NCI-H748 (cell line): Measurements from ENCODE around the gene STRAP.

ENCODE experiments used
- DNase-seq: peaks from one replicate; lab custom pipeline; 2025; ENCODE audit not compliant: unreplicated experiment; lab: John Stamatoyannopoulos, UW

The STRAP gene

DNA sequence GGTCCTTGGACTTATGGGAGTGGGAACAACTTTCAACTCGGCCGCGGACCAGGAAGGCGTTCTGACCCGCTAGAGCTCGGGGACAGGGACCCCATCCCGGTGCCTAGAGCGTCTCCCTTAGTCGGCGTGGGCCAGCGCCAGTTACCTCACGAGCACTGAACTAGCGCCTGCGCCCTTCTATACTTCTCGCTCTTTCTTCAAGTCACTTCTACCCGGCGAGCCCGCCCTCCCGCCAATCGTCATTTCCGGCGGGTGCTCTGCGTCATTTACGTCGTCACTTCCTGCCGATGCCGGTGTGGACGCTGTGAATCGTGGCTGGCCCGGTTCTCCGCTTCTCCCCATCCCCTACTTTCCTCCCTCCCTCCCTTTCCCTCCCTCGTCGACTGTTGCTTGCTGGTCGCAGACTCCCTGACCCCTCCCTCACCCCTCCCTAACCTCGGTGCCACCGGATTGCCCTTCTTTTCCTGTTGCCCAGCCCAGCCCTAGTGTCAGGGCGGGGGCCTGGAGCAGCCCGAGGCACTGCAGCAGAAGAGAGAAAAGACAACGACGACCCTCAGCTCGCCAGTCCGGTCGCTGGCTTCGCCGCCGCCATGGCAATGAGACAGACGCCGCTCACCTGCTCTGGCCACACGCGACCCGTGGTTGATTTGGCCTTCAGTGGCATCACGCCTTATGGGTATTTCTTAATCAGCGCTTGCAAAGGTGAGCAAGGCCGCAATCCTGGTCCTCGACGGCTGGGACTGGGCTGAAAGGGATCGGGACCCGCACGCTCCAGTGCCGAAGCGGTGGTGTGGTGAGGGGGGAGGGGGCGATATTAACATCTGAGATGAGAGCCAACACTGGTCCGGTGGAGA lies at the start of gene STRAP:
Gene STRAP, plus strand, starts transcription at position 270 of the 854 bp plus-strand sequence. Its CDS starts 321 bp downstream, at position 591.
- peak; percentile 95 for DNase-seq

DNA sequence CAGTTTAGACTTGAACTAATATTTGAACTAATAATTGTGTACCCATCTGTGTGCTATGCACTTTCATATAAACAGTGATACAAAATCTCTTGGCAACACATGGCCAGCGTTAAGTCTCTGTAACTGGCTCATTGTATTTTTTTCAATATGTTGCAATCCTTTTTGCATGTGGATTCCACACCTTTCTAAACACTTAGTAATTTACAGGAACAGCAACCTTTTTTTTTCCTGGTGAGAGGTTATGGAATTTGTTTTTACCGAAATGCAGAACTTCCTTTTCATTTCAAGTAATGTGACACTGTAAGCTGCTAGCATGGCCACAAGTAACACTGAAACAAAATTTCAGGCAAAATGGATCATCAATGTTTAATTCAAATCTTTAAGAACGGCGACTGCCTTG lies 47.6 kb upstream of the STRAP start:
- no peak for DNase-seq

- no peak for DNase-seq
Measured at GRCh38 chr12:15837141-15837790, 44.9 kb upstream of the STRAP start.

DNA sequence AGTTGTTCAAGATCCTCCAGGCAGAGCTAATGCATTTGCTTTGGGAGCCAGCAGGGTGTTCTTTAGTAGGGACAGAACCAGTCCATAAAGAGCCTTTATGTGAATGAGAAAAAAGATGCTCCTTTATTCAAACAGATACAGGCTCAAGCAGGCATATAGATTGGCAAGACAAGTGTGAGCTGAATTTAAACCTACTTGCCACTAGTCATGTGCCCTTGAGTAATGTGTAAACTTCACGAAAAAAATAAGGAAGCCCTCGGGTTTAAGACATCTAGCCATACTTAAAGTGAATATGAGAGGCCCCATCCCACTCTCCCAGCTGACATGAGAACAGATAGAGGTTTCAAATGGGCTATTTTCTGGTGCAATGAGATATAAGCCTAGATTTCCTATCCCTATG lies 43.1 kb upstream of the STRAP start:
- DNase-seq = no peak

DNA sequence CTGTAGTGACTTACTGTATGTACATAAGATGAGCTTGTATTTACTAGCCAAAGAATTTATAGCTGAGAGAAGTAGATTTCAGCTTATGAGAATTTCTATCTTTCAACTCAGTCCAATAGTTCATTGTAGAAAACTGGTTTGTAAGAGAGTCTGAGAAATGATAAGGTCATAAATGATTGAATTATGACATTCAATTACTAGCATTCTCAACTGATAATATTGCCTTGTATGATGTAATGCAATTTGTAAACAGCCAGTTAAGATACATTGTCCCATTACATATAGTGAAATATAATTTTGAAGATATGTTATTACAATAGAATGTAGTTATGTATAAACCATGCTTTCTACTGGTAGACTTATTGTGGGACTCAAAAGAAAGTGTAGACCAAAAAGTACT lies 42.5 kb upstream of the STRAP start:
- no peak for DNase-seq

DNA sequence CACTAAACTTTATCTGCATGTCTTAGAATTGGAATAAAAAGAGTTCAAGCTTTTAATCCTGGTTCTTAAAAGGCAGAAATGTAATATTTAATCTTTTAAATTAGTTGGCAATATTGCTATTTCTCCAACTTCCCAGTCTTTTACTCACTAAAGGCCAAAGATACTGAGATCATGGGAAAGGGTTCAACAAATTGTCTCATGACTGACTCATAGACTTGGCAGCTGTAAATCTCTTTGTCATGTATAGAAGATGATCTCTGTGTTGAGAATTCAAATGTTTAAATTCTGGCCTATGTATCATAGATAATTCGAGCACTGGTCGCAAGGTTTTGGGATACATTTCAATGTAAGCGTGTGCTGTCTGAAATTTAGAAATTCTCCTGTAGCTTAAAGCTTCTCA lies 40.1 kb upstream of the STRAP start:
- no peak for DNase-seq

GRCh38 chr12:15846887-15847286 lies 35.3 kb upstream of the STRAP start:
- no peak for DNase-seq

DNA sequence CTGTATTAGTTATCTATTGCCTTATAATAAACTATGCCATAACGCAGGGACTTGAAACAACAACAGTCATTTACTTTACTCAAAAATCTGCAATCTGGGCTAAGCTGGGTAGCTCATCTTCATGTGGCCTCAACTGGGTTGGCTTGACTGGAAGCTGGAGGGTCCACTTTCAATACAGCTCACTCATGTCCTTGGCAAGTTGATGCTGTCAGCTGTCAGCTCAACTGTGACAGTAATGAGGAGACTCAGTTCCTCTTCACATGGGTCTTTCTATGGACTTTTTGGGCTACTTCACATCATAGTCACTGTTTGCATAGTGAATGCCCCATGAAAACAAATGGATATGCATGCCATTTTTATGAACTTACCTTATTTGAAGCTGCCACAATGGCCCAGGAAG lies 33.6 kb upstream of the STRAP start:
- DNase-seq = no peak

DNA sequence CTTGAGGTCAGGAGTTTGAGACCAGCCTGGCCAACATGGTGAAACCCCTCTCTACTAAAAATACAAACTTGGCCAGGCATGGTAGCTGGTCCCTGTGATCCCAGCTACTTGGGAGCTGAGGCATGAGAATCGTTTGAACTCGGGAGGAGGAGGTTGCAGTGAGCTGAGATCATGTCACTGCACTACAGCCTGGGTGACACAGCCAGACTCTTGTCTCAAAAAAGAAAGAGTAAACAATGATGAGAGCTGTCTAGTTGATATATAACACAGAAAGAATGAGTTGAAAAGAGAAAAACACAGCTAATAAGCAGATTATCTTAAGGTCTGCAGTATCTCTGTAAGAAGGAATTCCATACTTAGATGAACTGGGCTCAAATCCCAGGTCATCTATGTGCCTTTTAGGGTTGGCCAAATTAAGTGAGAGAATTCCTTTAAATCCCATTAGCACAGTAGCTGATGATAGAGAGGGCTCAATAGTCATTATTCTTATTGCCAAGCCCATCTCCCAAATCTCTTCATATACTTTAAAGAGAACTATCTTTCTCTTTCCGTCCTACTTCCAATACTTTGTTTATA lies 31.1 kb upstream of the STRAP start:
- no peak for DNase-seq

GRCh38 chr12:15851919-15852318 lies 30.3 kb upstream of the STRAP start:
- DNase-seq = no peak

- no peak for DNase-seq
Measured at GRCh38 chr12:15852383-15852782, 29.8 kb upstream of the STRAP start.

DNA sequence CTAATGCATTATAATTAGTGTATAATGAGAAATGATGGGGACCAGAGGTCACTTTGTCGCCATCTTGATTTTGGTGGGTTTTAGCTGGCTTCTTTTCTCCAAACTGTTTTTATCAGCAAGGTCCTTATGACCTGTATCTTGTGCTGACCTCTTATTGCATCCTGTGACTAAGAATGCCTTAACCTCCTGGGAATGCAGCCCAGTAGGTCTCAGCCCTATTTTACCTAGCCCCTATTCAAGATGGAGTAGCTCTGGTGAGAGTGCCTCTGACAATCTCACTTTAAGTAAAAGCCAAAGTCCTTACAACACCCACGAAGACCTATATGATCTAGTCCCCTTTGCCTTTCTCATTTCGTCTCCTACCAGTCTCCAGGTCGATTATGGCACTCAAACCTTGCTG lies 28.3 kb upstream of the STRAP start:
- no peak for DNase-seq

DNA sequence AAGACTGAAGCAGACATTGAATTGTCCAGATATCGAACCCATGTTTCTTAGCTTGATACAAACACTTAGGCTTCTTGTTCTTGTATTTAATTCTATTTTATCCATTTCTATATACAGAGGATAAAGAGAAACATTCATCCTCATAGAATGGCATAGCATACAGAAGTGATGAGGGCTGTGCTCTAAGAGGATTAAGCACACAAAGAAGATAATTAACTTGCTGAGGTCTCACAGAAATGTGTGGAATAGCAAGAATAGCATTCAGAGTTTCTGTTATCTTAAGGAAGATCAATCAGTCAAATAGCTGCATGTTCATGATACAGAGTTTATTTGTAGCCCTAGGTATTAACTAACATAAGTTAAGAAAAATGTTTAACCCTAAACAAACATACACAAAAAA lies 27.3 kb upstream of the STRAP start:
- no peak for DNase-seq

- no peak for DNase-seq
Measured at GRCh38 chr12:15855646-15856045, 26.5 kb upstream of the STRAP start.

DNA sequence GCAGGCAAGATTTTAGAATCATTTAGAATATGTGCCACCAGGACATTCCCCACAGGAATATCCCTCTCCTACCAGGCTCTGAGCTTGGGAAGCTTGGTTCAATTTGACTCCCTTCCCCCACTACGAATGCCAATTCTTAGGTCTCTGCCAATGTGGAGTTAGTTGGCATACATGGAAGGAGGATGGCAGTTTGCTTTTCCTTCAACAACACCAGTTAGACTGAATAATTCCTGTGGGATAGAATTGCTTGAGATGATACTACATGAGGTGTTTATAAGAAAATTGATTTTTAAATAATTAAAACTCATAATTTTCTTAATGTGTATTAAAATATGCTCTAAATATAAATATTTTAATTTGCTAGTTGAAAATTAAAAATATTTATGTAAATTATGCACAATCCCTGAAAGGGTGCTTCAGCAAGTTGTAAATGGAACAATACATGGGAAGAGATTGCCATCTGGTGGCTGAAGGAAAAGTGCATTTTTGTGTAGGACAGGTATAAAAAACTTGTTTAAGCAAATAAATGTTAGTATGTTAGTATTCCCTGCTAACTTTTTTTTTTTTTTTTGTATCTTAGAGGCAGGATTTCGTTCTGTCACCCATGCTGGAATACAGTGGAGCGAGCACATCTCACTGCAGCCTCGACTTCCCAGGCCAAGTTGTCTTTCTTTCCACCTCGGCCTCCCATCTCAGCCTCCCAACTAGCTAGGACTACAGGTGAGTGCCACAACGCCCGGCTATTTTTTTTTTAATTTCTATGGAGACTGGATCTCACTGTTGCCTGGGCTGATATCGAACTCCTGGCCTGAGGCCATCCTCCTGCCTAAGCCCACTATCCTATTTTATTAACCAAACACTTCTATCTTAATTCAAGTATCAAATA lies 25.8 kb upstream of the STRAP start:
- peak; percentile 53 for DNase-seq

- peak; percentile 1 for DNase-seq
Measured at GRCh38 chr12:15858353-15858752, 23.8 kb upstream of the STRAP start.

DNA sequence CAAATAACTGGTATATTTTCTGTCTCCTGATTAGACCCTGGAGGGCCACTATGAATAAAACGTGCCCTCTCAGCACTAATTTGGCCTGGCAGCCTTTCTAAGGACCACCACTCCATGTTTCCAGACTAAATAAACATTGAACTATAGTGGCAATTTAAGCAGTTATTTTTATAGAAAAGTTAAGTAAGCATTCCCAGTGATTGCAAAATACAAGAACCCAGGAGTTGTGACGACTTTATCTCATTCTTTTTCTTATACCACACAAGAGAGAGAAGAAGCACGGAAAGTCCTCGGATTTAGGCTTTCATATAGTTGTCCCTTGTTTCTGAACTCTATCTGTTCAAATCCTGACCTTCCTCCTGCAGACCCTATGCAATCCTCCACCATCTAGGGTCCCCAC lies 23.1 kb upstream of the STRAP start:
- DNase-seq = no peak

GRCh38 chr12:15861404-15861803 lies 20.8 kb upstream of the STRAP start:
- no peak for DNase-seq

DNA sequence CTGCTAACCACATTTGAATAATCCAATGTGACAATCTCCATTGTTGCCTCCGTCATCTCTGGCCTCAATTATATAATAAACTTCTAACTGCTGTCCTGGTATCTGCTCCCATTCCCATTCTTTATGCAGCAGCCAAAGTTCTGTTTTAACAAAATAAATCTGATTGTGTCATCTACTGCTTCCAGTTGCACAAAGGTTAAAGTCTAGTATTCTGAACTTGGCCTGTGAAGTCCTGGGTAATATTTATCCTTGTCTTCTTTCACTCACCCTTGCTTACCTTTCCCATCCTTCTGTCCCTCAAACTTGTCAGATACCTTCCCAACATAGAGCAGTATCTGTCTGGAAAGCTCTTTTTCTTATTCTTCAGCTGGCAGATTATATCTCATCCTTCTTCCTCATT lies 19.3 kb upstream of the STRAP start:
- no peak for DNase-seq

- DNase-seq = peak; percentile 2
Measured at GRCh38 chr12:15863372-15863771, 18.8 kb upstream of the STRAP start.

GRCh38 chr12:15863984-15864383 lies 18.2 kb upstream of the STRAP start:
- DNase-seq = no peak
